OCI-LY1 (cell line): ENCODE results near the gene ZMIZ1.

Experiments
- H2AFZ ChIP-seq: fragments of 200-600 bp; sonication (generic), shearing (Covaris generic); 2 replicates; pipeline ENCODE4 v1.6.0; 2014; ENCODE audit warnings: antibody characterized with exemption, mild to moderate bottlenecking, low read length
- H3F3A ChIP-seq: fragments of 200-600 bp; sonication (generic), shearing (Covaris generic); 2 replicates; pipeline ENCODE4 v1.6.0; 2014; ENCODE audit warnings: mild to moderate bottlenecking, antibody characterized with exemption, low read length, moderate library complexity; ENCODE audit not compliant: insufficient read depth
- H3K27ac ChIP-seq: fragments of 200-600 bp; sonication (generic); 2 replicates; pipeline ENCODE4 v1.5.1; 2014; ENCODE audit warnings: low read length, mixed run types, mild to moderate bottlenecking, low read depth; ENCODE audit not compliant: poor library complexity, severe bottlenecking
- H3K27me3 ChIP-seq: fragments of 200-600 bp; sonication (generic); 2 replicates; pipeline ENCODE4 v1.6.0; 2014; ENCODE audit warnings: antibody characterized with exemption, mild to moderate bottlenecking, low read length, moderate library complexity; ENCODE audit not compliant: insufficient read depth
- H3K36me3 ChIP-seq: fragments of 200-600 bp; sonication (generic); 2 replicates; pipeline ENCODE4 v1.6.1; 2014; ENCODE audit warnings: mild to moderate bottlenecking, antibody characterized with exemption, low read length, moderate library complexity, mixed read lengths; ENCODE audit not compliant: insufficient read depth
- H3K4me1 ChIP-seq: fragments of 200-600 bp; sonication (generic); 2 replicates; pipeline ENCODE4 v1.5.1; 2014; ENCODE audit warnings: mild to moderate bottlenecking, low read length, moderate library complexity; ENCODE audit not compliant: insufficient read depth, severe bottlenecking
- H3K4me2 ChIP-seq: fragments of 200-600 bp; sonication (generic), shearing (Covaris generic); 2 replicates; pipeline ENCODE4 v1.6.1; 2014; ENCODE audit warnings: low read length
- H3K4me3 ChIP-seq: fragments of 200-600 bp; sonication (generic); 2 replicates; pipeline ENCODE4 v1.5.1; 2014; ENCODE audit warnings: low read length, low read depth, mild to moderate bottlenecking, mixed read lengths; ENCODE audit not compliant: poor library complexity, severe bottlenecking
- H3K79me2 ChIP-seq: fragments of 200-600 bp; shearing (Covaris generic); 2 replicates; pipeline ENCODE4 v1.6.1; 2016; ENCODE audit warnings: mixed run types, low read length, mixed read lengths; ENCODE audit not compliant: insufficient read depth
- H3K9ac ChIP-seq: fragments of 200-600 bp; sonication (generic), shearing (Covaris generic); 2 replicates; pipeline ENCODE4 v1.6.1; 2014; ENCODE audit warnings: mild to moderate bottlenecking, low read length, mixed read lengths
- H3K9me2 ChIP-seq: fragments of 200-600 bp; sonication (generic), shearing (Covaris generic); 2 replicates; pipeline ENCODE4 v1.6.1; 2014; ENCODE audit warnings: low read depth, mild to moderate bottlenecking, low read length, mixed read lengths
- H3K9me3 ChIP-seq: fragments of 200-600 bp; shearing (Covaris generic); 2 replicates; pipeline ENCODE4 v1.6.1; 2014; ENCODE audit warnings: low read length, mixed read lengths
- H4K20me1 ChIP-seq: fragments of 200-600 bp; sonication (generic), shearing (Covaris generic); 2 replicates; pipeline ENCODE4 v1.6.0; 2016; ENCODE audit warnings: mild to moderate bottlenecking, low read length; ENCODE audit not compliant: insufficient read depth
- EZH2 ChIP-seq: fragments of 200-600 bp; sonication (generic), shearing (Covaris generic); IDR thresholded peaks from 2 replicates; pipeline ENCODE4 v1.8.0; 2017; ENCODE audit warnings: borderline replicate concordance, mixed run types, mild to moderate bottlenecking, antibody characterized with exemption, low read length, moderate library complexity, mixed read lengths
- TF ChIP-seq, protein P1 (sequence below): fragments of 200-600 bp; sonication (generic), shearing (Covaris generic); IDR thresholded peaks from 2 replicates; pipeline ENCODE4 v1.5.1; 2017; ENCODE audit warnings: mild to moderate bottlenecking, antibody characterized with exemption, low read length, moderate library complexity, mixed read lengths

The ZMIZ1 gene

DNA sequence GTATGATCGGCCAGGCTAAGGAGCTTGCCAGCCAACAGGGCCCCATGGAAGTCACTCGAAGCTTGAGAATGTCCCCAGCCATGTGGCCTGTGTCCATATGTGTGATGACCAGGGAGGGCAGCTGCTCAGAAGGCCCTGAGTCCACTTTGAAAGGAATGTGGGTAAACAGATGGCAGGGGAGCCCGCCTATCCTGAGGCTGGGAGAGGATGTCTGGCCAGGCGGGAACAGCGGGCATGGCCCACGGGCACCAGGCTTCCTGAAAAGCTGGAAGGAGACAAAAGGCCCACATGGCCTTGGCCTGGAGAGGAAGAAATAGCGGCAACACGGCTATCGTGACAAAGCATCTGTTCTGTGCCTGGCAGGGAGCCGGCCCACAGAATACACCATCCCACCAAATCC is 140.6 kb downstream of the ZMIZ1 start:
- H3K4me3 ChIP-seq, result no peak overlapping the region
- no peaks in the 10 kb centered on the region for H3K9me2 ChIP-seq
- H4K20me1 ChIP-seq, result no peaks in the 10 kb centered on the region
- no peak overlapping the region for H3K27ac ChIP-seq
- no peaks in the 10 kb centered on the region for H3K79me2 ChIP-seq
- no peak for TF ChIP-seq EZH2
- TF ChIP-seq, protein P1, sequence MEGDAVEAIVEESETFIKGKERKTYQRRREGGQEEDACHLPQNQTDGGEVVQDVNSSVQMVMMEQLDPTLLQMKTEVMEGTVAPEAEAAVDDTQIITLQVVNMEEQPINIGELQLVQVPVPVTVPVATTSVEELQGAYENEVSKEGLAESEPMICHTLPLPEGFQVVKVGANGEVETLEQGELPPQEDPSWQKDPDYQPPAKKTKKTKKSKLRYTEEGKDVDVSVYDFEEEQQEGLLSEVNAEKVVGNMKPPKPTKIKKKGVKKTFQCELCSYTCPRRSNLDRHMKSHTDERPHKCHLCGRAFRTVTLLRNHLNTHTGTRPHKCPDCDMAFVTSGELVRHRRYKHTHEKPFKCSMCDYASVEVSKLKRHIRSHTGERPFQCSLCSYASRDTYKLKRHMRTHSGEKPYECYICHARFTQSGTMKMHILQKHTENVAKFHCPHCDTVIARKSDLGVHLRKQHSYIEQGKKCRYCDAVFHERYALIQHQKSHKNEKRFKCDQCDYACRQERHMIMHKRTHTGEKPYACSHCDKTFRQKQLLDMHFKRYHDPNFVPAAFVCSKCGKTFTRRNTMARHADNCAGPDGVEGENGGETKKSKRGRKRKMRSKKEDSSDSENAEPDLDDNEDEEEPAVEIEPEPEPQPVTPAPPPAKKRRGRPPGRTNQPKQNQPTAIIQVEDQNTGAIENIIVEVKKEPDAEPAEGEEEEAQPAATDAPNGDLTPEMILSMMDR, result no peak
- no peak overlapping the region for H3K9ac ChIP-seq
- no peaks in the 10 kb centered on the region for H3K36me3 ChIP-seq
- no peak overlapping the region for H3K4me2 ChIP-seq
- H3K9me3 ChIP-seq, result no peaks in the 10 kb centered on the region
- H3K27me3 ChIP-seq, result 0 out of 2 replicates have a peak, but pooled peaks cover 5% of the 10 kb centered on the region
- no peaks in the 10 kb centered on the region for H3F3A ChIP-seq
- no peak overlapping the region for H2AFZ ChIP-seq
- no peaks in the 10 kb centered on the region for H3K4me1 ChIP-seq

DNA sequence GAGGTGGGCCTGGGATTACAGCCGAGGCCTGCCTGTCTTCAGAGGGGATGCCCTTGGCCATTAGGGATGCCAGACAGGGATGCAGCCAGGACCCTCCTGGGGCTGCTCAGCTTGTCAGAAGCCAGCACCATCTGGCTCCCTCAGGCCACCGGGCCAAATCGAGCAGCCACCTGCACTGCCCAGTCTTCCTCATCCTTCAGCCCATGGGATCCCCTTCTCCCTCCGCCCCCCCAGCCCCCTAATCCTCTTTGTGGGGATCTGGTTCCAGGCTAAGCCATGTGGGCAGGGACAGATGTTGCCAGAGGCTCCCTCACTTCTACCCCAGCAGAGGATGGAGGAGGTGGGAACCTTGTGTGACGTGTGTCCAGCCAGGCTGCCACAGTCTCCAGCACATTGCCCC is 141.1 kb downstream of the ZMIZ1 start:
- Histone ChIP-seq H3K4me2 (no peak overlapping the region), H4K20me1 (no peaks in the 10 kb centered on the region), H3K9ac (no peak overlapping the region), H3K4me3 (no peak overlapping the region), H3K27ac (no peak overlapping the region), H3K27me3 (0 out of 2 replicates have a peak, but pooled peaks cover 5% of the 10 kb centered on the region), H3K36me3 (no peaks in the 10 kb centered on the region), H3K79me2 (no peaks in the 10 kb centered on the region), H3F3A (no peaks in the 10 kb centered on the region), H2AFZ (no peak overlapping the region), H3K9me3 (no peaks in the 10 kb centered on the region), H3K4me1 (no peaks in the 10 kb centered on the region), H3K9me2 (no peaks in the 10 kb centered on the region)
- TF ChIP-seq, protein P1, result no peak
- TF ChIP-seq EZH2, result no peak

DNA sequence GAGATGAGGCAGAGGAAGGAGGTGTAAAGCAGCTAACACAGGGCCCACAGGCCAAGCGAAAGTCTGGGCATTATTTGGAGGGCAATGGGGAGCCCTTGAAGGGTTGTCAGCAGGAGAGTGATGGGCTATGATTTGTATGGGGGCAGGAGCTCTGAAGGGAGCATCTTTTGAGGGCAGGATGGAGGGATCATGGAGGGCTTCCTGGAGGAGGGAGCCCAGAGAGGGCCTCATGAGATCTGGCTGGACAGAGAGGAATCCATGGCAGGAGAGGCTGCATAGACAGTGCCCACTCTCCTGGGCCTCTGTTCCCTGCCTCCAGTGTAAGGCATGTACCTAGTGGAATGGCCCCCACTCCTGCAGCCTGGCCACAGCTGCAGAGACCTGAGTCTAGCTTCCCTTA is 141.9 kb downstream of the ZMIZ1 start:
- H3K9me3 ChIP-seq, result no peaks in the 10 kb centered on the region
- H2AFZ ChIP-seq, result no peak overlapping the region
- H3K9ac ChIP-seq, result no peak overlapping the region
- H3K4me3 ChIP-seq, result no peak overlapping the region
- H3F3A ChIP-seq, result no peaks in the 10 kb centered on the region
- no peaks in the 10 kb centered on the region for H3K79me2 ChIP-seq
- H3K27me3 ChIP-seq, result 0 out of 2 replicates have a peak, but pooled peaks cover 5% of the 10 kb centered on the region
- no peaks in the 10 kb centered on the region for H3K9me2 ChIP-seq
- no peak overlapping the region for H3K27ac ChIP-seq
- H3K4me2 ChIP-seq, result no peak overlapping the region
- TF ChIP-seq EZH2, result no peak
- TF ChIP-seq, protein P1, result no peak
- no peaks in the 10 kb centered on the region for H3K36me3 ChIP-seq
- H4K20me1 ChIP-seq, result no peaks in the 10 kb centered on the region
- H3K4me1 ChIP-seq, result no peaks in the 10 kb centered on the region
